ENCODE measurements around the gene MYLK4.

Gene MYLK4

GRCh38 chr6:2632976-2633584, 117.6 kb downstream of the MYLK4 start:
- no peak for DNase-seq (ENCODE audit: low read depth, low spot score)

- DNase-seq (ENCODE audit: low read depth, low spot score), result no peak
Measured at GRCh38 chr6:2632368-2632767, 118.4 kb downstream of the MYLK4 start.

- no peak for DNase-seq (ENCODE audit: low read depth, low spot score)
Measured at GRCh38 chr6:2630891-2631571, 119.7 kb downstream of the MYLK4 start.

GRCh38 chr6:2630359-2630758, 120.4 kb downstream of the MYLK4 start:
- no peak for DNase-seq (ENCODE audit: low read depth, low spot score)

- no peak for DNase-seq (ENCODE audit: low read depth, low spot score)
Measured at GRCh38 chr6:2626401-2626800, 124.3 kb downstream of the MYLK4 start.

GRCh38 chr6:2625581-2625980, 125.1 kb downstream of the MYLK4 start:
- no peak for DNase-seq (ENCODE audit: low read depth, low spot score)

GRCh38 chr6:2624177-2624576, 126.5 kb downstream of the MYLK4 start:
- no peak for DNase-seq (ENCODE audit: low read depth, low spot score)

- DNase-seq (ENCODE audit: low read depth, low spot score), result no peak
Measured at GRCh38 chr6:2623295-2623694, 127.4 kb downstream of the MYLK4 start.

- DNase-seq (ENCODE audit: low read depth, low spot score), result no peak
Measured at GRCh38 chr6:2622671-2623070, 128.1 kb downstream of the MYLK4 start.

GRCh38 chr6:2619651-2620050, 131.1 kb downstream of the MYLK4 start:
- DNase-seq (ENCODE audit: low read depth, low spot score), result no peak

- no peak for DNase-seq (ENCODE audit: low read depth, low spot score)
Measured at GRCh38 chr6:2617729-2618128, 133.0 kb downstream of the MYLK4 start.

GRCh38 chr6:2616811-2617210, 133.9 kb downstream of the MYLK4 start:
- no peak for DNase-seq (ENCODE audit: low read depth, low spot score)

- no peak for DNase-seq (ENCODE audit: low read depth, low spot score)
Measured at GRCh38 chr6:2615251-2615650, 135.5 kb downstream of the MYLK4 start.

- DNase-seq (ENCODE audit: low read depth, low spot score), result no peak
Measured at GRCh38 chr6:2614846-2615245, 135.9 kb downstream of the MYLK4 start.

GRCh38 chr6:2614155-2614554, 136.6 kb downstream of the MYLK4 start:
- DNase-seq (ENCODE audit: low read depth, low spot score), result no peak

Measured in iPS DF 19.7 (cell line).